ENCODE results near the gene CTDNEP1. TPM values are rescaled to one million over a fixed set of nuclear protein-coding genes. Genes with fewer than 3 reads are reported as not detected.

The CTDNEP1 gene
- total RNA-seq, 1 donor from 2014 or later: 140 TPM

DNA sequence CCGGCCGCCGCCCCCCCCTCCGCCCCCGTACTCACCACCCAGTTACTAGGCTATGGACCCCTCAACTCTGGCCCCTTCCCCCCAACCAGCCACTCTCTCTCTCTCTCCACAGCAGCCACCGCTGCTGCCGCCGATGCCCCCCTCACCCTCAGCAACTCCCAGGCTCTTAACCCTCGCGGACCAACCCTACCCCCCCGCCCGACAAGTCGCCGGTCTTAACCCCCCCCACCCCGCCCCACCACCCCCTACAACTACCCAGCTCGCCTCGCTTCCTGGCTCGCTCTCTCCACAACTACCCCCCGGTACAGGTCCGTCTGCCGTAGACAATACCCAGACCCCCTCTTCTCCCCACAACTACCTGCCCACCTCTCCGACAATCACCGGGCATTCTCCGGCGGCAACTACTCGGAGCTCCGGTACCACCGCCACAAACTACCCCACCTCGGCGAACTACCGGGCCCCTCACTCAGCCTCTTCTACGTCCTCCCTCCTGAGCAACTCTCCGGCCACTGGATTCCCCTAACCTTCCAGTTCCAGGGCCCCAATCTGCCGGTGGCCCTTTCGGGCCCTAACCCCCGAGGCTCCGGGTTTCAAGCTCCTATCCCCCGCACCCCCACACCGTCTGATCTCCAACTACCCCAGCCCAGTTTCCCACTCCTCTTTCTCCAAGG, 13.0 kb downstream of the CTDNEP1 start:
- peaks cover 50% of the 10 kb centered on the region for H3K4me1 ChIP-seq
- H3K27me3 ChIP-seq (ENCODE audit: low read depth): no peaks in the 10 kb centered on the region
- H3K9me3 ChIP-seq: no peaks in the 10 kb centered on the region
- DNase-seq (no peak), ATAC-seq (no peak)
- TF ChIP-seq, protein P1, sequence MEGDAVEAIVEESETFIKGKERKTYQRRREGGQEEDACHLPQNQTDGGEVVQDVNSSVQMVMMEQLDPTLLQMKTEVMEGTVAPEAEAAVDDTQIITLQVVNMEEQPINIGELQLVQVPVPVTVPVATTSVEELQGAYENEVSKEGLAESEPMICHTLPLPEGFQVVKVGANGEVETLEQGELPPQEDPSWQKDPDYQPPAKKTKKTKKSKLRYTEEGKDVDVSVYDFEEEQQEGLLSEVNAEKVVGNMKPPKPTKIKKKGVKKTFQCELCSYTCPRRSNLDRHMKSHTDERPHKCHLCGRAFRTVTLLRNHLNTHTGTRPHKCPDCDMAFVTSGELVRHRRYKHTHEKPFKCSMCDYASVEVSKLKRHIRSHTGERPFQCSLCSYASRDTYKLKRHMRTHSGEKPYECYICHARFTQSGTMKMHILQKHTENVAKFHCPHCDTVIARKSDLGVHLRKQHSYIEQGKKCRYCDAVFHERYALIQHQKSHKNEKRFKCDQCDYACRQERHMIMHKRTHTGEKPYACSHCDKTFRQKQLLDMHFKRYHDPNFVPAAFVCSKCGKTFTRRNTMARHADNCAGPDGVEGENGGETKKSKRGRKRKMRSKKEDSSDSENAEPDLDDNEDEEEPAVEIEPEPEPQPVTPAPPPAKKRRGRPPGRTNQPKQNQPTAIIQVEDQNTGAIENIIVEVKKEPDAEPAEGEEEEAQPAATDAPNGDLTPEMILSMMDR (IDR thresholded peaks at IDR 0.05): no peak
- peak overlapping the region; percentile 97 for H3K4me3 ChIP-seq
- H3K36me3 ChIP-seq: peaks cover 41% of the 10 kb centered on the region
- intact Hi-C loops (cut with DNase I): no loop called here
- peak overlapping the region; percentile 88 for H3K27ac ChIP-seq

GRCh38 chr17:7237761-7238419, 13.6 kb downstream of the CTDNEP1 start:
- H3K4me1 ChIP-seq: peaks cover 52% of the 10 kb centered on the region
- peak overlapping the region; percentile 97 for H3K4me3 ChIP-seq
- H3K27ac ChIP-seq: peak overlapping the region; percentile 88
- peak; percentile 25 for ATAC-seq
- no peaks in the 10 kb centered on the region for H3K27me3 ChIP-seq (ENCODE audit: low read depth)
- intact Hi-C loops (cut with DNase I): no loop called here
- peak; percentile 90 for DNase-seq
- peaks cover 40% of the 10 kb centered on the region for H3K36me3 ChIP-seq
- no peaks in the 10 kb centered on the region for H3K9me3 ChIP-seq
- TF ChIP-seq, protein P1 (IDR thresholded peaks at IDR 0.05): no peak

GRCh38 chr17:7237266-7237760, 14.2 kb downstream of the CTDNEP1 start:
- H3K27me3 ChIP-seq (ENCODE audit: low read depth): no peaks in the 10 kb centered on the region
- H3K9me3 ChIP-seq: no peaks in the 10 kb centered on the region
- H3K27ac ChIP-seq: peak overlapping the region; percentile 88
- ATAC-seq: no peak
- no peak for DNase-seq
- peak overlapping the region; percentile 97 for H3K4me3 ChIP-seq
- intact Hi-C loops (cut with DNase I): no loop called here
- peaks cover 40% of the 10 kb centered on the region for H3K36me3 ChIP-seq
- peaks cover 57% of the 10 kb centered on the region for H3K4me1 ChIP-seq
- TF ChIP-seq, protein P1 (IDR thresholded peaks at IDR 0.05): no peak

DNA sequence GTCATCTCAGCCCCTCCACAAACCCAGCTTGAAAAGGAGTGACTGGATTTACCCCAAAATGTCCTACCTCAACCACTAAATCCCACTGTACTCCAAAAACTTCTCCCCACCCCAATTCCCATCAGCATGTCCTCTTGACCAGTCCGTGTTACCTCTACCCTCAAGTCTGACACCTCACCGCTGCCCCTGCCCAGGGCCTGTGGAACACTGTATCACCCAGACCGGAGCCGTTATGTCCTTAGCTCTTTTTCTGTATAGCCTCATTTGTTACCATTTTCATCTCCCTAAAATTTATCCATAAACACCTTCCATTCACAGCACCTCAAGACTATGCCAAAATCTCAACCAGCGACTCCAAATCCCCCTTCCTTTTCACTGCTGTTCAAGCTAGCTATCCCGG, 14.7 kb downstream of the CTDNEP1 start:
- intact Hi-C loops (cut with DNase I): no loop called here
- TF ChIP-seq, protein P1 (IDR thresholded peaks at IDR 0.05): no peak
- no peaks in the 10 kb centered on the region for H3K27me3 ChIP-seq (ENCODE audit: low read depth)
- peak overlapping the region; percentile 97 for H3K4me3 ChIP-seq
- peaks cover 40% of the 10 kb centered on the region for H3K36me3 ChIP-seq
- ATAC-seq: no peak
- H3K9me3 ChIP-seq: no peaks in the 10 kb centered on the region
- H3K4me1 ChIP-seq: peaks cover 63% of the 10 kb centered on the region
- DNase-seq: no peak
- no peak overlapping the region for H3K27ac ChIP-seq

- DNase-seq (no peak), ATAC-seq (no peak)
- peaks cover 35% of the 10 kb centered on the region for H3K36me3 ChIP-seq
- peaks cover 58% of the 10 kb centered on the region for H3K4me1 ChIP-seq
- no peaks in the 10 kb centered on the region for H3K9me3 ChIP-seq
- no peak overlapping the region for H3K4me3 ChIP-seq
- TF ChIP-seq, protein P1 (IDR thresholded peaks at IDR 0.05): no peak
- no peaks in the 10 kb centered on the region for H3K27me3 ChIP-seq (ENCODE audit: low read depth)
- intact Hi-C loops (cut with DNase I): no loop called here
- no peak overlapping the region for H3K27ac ChIP-seq
Observed at GRCh38 chr17:7235693-7236665, 15.6 kb downstream of the CTDNEP1 start.

All from lower lobe of right lung (tissue), 2 donors.